Measurements from ENCODE around the gene AGO1. TPM values are rescaled to one million over a fixed set of nuclear protein-coding genes. Genes with fewer than 3 reads are reported as not detected.

AGO1 gene
- total and polyA plus RNA-seq, 2 of the 13 experiments (the other 11 are each of a cell fraction or from before 2014, with no cell fraction given): 9.2 to 18.6 TPM

DNA sequence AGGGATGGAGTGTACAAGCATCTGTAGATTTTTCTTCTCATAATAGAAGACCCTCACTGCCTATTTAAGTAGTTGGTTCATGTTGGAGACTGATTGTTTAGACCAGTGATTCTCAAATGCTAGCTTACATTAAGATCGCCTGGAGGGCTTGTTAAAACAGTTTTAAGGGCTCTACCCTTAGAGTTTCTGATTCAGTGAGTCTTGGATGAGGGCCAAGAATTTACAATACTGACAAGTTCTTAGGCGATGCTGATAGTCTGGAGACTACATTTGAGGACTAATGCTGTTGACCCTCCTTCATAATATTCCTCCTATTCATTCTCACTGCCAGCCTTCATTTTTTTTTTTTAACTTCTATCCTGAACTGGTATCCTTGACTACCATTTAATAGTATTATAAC, 32.7 kb downstream of the AGO1 start:
- Histone ChIP-seq H3K4me1 (ENCODE audit: insufficient read depth, low read length) (no peaks in the 10 kb centered on the region), H3K79me2 (ENCODE audit: insufficient read depth, low read length) (no peaks in the 10 kb centered on the region), H3K36me3 (replicated peaks in 1 of 2; ENCODE audit: control insufficient read depth in 1 of 2, insufficient read depth in 2 of 2, low read length in 2 of 2) (peaks cover 28 to 82% of the 10 kb centered on the region in 2 experiments), H3K4me2 (ENCODE audit: low read depth, low read length) (no peak overlapping the region), H3K27ac (ENCODE audit: extremely low read length, insufficient read depth, low read length) (no peak overlapping the region), H3K9ac (ENCODE audit: insufficient read depth, low read depth, low read length) (no peak overlapping the region), H3K27me3 (ENCODE audit: control insufficient read depth in 1 of 2, insufficient read depth in 2 of 2, low read length in 2 of 2) (no peaks in the 10 kb centered on the region), H3K4me3 (replicated peaks in 1 of 3; ENCODE audit: insufficient read depth in 1 of 3, low read depth in 2 of 3, low read length in 3 of 3) (no peak overlapping the region), H4K20me1 (ENCODE audit: insufficient read depth, low read length) (no peaks in the 10 kb centered on the region), H3K9me3 (ENCODE audit: low read length) (no peaks in the 10 kb centered on the region), H2AFZ (ENCODE audit: low read length) (no peak overlapping the region)
- no peak for FAIRE-seq
- CTCF ChIA-PET (ENCODE audit: low intra/inter-chr PET ratio, low total read pairs): no interaction called here
- 94% methylated on average over 2 of the region's 2 CpGs for WGBS (ENCODE audit: low lambda C conversion rate)
- in situ Hi-C loops (cut with HindIII; ENCODE audit: extremely low pct_ligation_motif_present, low pct_unique_long_range_greater_than_20kb) (no loop called here), intact Hi-C loops (cut with micrococcal nuclease; ENCODE audit: unreplicated experiment) (no loop called here)
- DNase-seq (ENCODE audit: low spot score): no peak
- ATAC-seq: no peak
- TF ChIP-seq ZNF577 (CRISPR knock-in tag; IDR thresholded peaks at IDR 0.05; ENCODE audit: borderline replicate concordance, low read depth): no peak
- TF ChIP-seq ZNF343 (CRISPR knock-in tag; IDR thresholded peaks at IDR 0.05): no peak
- TF ChIP-seq, protein P1, sequence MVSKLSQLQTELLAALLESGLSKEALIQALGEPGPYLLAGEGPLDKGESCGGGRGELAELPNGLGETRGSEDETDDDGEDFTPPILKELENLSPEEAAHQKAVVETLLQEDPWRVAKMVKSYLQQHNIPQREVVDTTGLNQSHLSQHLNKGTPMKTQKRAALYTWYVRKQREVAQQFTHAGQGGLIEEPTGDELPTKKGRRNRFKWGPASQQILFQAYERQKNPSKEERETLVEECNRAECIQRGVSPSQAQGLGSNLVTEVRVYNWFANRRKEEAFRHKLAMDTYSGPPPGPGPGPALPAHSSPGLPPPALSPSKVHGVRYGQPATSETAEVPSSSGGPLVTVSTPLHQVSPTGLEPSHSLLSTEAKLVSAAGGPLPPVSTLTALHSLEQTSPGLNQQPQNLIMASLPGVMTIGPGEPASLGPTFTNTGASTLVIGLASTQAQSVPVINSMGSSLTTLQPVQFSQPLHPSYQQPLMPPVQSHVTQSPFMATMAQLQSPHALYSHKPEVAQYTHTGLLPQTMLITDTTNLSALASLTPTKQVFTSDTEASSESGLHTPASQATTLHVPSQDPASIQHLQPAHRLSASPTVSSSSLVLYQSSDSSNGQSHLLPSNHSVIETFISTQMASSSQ (IDR thresholded peaks at IDR 0.05; ENCODE audit: low read depth): no peak
- TF ChIP-seq, protein P1 (CRISPR knock-in tag; IDR thresholded peaks at IDR 0.05; ENCODE audit: borderline replicate concordance): no peak
- no peak for TF ChIP-seq ZNF678 (CRISPR knock-in tag; IDR thresholded peaks at IDR 0.05)
- TF ChIP-seq EEA1 (CRISPR knock-in tag; IDR thresholded peaks at IDR 0.05; ENCODE audit: borderline replicate concordance): no peak
- TF ChIP-seq ZNF660 (CRISPR knock-in tag; IDR thresholded peaks at IDR 0.05; ENCODE audit: borderline replicate concordance, low read depth): no peak
- TF ChIP-seq PITX1 (CRISPR knock-in tag; IDR thresholded peaks at IDR 0.05): no peak
- TF ChIP-seq, protein P2, sequence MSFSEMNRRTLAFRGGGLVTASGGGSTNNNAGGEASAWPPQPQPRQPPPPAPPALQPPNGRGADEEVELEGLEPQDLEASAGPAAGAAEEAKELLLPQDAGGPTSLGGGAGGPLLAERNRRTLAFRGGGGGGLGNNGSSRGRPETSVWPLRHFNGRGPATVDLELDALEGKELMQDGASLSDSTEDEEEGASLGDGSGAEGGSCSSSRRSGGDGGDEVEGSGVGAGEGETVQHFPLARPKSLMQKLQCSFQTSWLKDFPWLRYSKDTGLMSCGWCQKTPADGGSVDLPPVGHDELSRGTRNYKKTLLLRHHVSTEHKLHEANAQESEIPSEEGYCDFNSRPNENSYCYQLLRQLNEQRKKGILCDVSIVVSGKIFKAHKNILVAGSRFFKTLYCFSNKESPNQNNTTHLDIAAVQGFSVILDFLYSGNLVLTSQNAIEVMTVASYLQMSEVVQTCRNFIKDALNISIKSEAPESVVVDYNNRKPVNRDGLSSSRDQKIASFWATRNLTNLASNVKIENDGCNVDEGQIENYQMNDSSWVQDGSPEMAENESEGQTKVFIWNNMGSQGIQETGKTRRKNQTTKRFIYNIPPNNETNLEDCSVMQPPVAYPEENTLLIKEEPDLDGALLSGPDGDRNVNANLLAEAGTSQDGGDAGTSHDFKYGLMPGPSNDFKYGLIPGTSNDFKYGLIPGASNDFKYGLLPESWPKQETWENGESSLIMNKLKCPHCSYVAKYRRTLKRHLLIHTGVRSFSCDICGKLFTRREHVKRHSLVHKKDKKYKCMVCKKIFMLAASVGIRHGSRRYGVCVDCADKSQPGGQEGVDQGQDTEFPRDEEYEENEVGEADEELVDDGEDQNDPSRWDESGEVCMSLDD (CRISPR knock-in tag; IDR thresholded peaks at IDR 0.05; ENCODE audit: borderline replicate concordance): no peak
- TF ChIP-seq, protein P3, sequence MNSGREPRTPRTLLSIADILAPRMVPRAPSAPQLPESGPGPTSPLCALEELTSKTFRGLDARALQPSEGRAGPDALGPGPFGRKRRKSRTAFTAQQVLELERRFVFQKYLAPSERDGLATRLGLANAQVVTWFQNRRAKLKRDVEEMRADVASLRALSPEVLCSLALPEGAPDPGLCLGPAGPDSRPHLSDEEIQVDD (CRISPR knock-in tag; IDR thresholded peaks at IDR 0.05; ENCODE audit: borderline replicate concordance): no peak
- no peak for TF ChIP-seq NR2F2 (IDR thresholded peaks at IDR 0.05; ENCODE audit: borderline replicate concordance, low read depth)
- no peak for TF ChIP-seq CEBPB (IDR thresholded peaks at IDR 0.05; ENCODE audit: borderline replicate concordance, low read depth, low read length)
- TF ChIP-seq HNRNPL (IDR thresholded peaks at IDR 0.05; ENCODE audit: low read depth, low read length): no peak
- TF ChIP-seq MYNN (CRISPR knock-in tag; IDR thresholded peaks at IDR 0.05; ENCODE audit: low read depth): no peak
- POLR2A ChIA-PET: no interaction called here
- BruUV-seq (replicated peaks): no TSS peak
